ENCODE measurements around the gene IRS1.

- TF ChIP-seq, protein P1, sequence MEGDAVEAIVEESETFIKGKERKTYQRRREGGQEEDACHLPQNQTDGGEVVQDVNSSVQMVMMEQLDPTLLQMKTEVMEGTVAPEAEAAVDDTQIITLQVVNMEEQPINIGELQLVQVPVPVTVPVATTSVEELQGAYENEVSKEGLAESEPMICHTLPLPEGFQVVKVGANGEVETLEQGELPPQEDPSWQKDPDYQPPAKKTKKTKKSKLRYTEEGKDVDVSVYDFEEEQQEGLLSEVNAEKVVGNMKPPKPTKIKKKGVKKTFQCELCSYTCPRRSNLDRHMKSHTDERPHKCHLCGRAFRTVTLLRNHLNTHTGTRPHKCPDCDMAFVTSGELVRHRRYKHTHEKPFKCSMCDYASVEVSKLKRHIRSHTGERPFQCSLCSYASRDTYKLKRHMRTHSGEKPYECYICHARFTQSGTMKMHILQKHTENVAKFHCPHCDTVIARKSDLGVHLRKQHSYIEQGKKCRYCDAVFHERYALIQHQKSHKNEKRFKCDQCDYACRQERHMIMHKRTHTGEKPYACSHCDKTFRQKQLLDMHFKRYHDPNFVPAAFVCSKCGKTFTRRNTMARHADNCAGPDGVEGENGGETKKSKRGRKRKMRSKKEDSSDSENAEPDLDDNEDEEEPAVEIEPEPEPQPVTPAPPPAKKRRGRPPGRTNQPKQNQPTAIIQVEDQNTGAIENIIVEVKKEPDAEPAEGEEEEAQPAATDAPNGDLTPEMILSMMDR (conservative IDR thresholded peaks at IDR 0.05; ENCODE audit: low read depth, low read length): no peak
- TF ChIP-seq POLR2A (IDR thresholded peaks at IDR 0.05; ENCODE audit: low read depth, low read length) (no peak), RFX5 (IDR thresholded peaks at IDR 0.05; ENCODE audit: low read depth, low read length) (no peak), MAFK (IDR thresholded peaks at IDR 0.05; ENCODE audit: low read depth, low read length) (no peak), RAD21 (IDR thresholded peaks at IDR 0.05; ENCODE audit: low read length) (no peak), BHLHE40 (IDR thresholded peaks at IDR 0.05; ENCODE audit: low read depth, low read length) (no peak), USF2 (IDR thresholded peaks at IDR 0.05; ENCODE audit: low read depth, low read length) (no peak), CEBPB (IDR thresholded peaks at IDR 0.05; ENCODE audit: low read depth, low read length) (no peak)
- TF ChIP-seq, protein P2, sequence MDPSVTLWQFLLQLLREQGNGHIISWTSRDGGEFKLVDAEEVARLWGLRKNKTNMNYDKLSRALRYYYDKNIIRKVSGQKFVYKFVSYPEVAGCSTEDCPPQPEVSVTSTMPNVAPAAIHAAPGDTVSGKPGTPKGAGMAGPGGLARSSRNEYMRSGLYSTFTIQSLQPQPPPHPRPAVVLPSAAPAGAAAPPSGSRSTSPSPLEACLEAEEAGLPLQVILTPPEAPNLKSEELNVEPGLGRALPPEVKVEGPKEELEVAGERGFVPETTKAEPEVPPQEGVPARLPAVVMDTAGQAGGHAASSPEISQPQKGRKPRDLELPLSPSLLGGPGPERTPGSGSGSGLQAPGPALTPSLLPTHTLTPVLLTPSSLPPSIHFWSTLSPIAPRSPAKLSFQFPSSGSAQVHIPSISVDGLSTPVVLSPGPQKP (IDR thresholded peaks at IDR 0.05; ENCODE audit: borderline replicate concordance, low read depth, low read length): no peak
These were observed 32.4 kb upstream of the IRS1 start for GRCh38 chr2:226832061-226832460.

All from IMR-90 (cell line).